GM12892 (cell line): ENCODE measurements around the gene ADORA2A.

Experiments used
- POLR2A ChIP-seq: IDR thresholded peaks from 2 replicates; pipeline ENCODE4 v1.6.1; 2011; ENCODE audit warnings: low read depth, low read length, control low read depth
- POLR2AphosphoS5 ChIP-seq: IDR thresholded peaks from 2 replicates; pipeline ENCODE4 v1.6.1; 2011; ENCODE audit warnings: low read depth, low read length, control low read depth
- TAF1 ChIP-seq: IDR thresholded peaks from 2 replicates; pipeline ENCODE4 v1.6.1; 2011; ENCODE audit warnings: low read depth, mild to moderate bottlenecking, control low read depth, low read length, borderline replicate concordance

DNA sequence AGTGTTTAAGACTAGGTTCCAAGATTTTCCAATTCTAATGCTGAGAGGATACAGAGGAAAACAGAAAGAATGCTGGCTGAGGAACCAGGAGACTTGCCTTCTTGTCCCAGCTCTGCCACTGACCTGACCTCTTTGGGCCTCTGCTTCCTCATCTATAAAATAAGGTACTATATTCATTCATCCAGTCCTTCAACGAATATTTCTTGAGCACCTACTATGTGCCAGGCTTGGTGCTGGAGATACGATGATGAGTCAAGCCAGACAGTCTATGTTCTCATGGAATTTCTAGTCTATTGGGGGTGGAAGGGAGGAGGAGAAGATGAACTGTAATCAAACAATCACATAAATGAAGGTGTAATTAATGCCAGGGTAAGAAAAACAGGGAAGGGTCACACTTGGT, 39.9 kb downstream of the ADORA2A start:
- no peak for TF ChIP-seq TAF1
- TF ChIP-seq POLR2AphosphoS5 = no peak
- TF ChIP-seq POLR2A = no peak
